ENCODE data around the gene EPGN. TPM values are rescaled to one million over a fixed set of nuclear protein-coding genes. Genes with fewer than 3 reads are reported as not detected.

Gene EPGN
- total RNA-seq, 1 donor from 2014 or later, result 1.9 TPM

Other genes with a start within 250 kb of the EPGN start
- gene CXCL2, start 209.3 kb upstream of the EPGN start, total RNA-seq, result 17.7 and 18.6 TPM in 2 replicates
- gene MTHFD2L, start 150.4 kb upstream of the EPGN start, total RNA-seq, result 5.5 and 15.4 TPM in 2 replicates
- 3.1 and 16.0 TPM in 2 replicates for gene EREG, start 56.7 kb downstream of the EPGN start, total RNA-seq
- 149 and 211 TPM in 2 replicates for gene AREG, start 136.7 kb downstream of the EPGN start, total RNA-seq

Measured in epithelial cell of proximal tubule (primary cell).